Hematopoietic multipotent progenitor cell treated with erythropoietin and hydrocortisone succinate and interleukin-3 and kit ligand, for 4 days (in vitro differentiated cells): ENCODE measurements around the gene CDKN1C.

Experiments used
- DNase-seq: peaks from one replicate; pipeline ENCODE4 v3.0.0-alpha.2; 2015

CDKN1C gene

DNA sequence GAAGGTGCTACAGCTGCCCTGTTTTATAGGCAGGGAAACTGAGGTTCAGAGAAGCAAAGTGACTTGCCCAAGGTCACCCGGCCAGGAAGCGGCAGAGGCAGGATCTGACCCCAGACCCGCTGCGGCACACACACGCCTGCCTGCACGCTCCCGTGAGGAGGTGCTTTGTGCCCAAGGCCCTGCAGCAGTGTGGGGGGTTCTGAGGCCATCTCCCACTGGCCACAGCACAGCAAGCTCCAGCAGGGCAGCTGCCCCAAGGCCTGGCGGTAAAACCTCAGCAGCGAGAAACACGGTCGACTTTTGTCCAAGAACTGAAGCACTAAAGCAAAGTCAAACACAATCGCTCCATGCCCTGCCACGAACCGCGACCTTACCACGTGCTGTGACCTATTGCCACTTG lies 42.7 kb downstream of the CDKN1C start:
- DNase-seq: no peak

DNA sequence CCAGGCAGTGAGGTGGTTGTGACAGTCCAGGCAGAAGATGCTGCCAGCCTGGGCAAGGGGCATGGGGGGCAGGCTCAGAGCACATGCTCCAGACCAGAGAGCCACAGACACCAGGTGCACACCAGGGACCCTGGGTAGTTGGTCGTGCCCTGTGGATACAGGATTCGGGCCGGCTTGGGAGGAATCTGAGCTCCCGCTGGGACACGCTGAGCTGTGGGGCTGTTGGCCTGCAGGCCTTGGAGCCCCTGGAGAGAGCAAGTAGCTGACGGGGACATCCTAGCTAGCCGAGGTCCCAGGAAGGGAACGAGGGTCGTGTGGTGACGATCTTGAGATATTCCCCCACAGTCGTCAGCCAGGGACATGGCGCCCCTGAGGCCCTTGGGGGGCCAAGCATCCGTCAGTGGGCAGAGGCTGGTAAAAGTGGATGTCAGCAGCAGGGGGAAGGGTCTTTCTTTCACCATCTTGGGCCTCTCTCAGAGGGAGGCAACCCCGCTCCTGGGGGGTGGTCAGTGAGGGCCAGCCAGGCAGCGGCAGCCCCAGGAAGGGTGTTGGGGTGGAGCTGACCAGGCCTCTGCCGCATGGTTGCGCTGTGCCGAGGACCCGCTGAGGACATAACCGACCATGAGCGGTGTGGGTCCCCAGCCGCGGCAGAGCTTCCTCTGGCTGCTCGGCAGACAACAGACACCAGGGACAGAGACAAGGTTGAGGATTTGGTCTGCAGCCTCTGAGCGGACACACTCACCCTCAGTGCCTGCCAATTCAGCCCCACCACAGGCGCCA lies 44.0 kb downstream of the CDKN1C start:
- no peak for DNase-seq

DNA sequence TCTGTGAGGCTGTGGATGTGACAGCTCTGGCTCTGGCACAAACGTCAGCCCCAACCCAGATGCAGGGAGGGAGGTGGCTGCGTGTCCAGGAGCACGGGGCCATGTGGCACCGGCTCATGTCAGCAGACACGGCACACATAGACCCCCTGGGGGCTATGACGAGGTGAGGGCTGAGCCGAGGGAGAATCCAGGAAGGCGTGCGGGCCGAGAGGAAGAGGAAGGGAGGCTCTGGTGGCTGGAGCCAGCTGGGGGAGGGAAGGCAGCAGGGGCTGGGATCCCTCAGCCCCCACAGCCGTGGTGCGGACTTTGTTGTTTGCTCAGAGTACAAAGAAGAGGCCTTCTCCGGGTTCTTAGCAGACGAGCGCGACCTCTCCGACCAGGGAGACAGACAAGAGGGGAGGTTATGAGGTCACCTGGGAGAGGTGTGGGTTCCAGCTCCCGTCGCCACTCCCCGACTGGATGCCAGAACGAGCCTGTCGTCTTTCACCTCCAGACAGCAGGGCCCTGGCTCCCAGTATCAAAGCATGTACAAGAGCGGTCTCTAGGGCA lies 46.1 kb downstream of the CDKN1C start:
- no peak for DNase-seq

DNA sequence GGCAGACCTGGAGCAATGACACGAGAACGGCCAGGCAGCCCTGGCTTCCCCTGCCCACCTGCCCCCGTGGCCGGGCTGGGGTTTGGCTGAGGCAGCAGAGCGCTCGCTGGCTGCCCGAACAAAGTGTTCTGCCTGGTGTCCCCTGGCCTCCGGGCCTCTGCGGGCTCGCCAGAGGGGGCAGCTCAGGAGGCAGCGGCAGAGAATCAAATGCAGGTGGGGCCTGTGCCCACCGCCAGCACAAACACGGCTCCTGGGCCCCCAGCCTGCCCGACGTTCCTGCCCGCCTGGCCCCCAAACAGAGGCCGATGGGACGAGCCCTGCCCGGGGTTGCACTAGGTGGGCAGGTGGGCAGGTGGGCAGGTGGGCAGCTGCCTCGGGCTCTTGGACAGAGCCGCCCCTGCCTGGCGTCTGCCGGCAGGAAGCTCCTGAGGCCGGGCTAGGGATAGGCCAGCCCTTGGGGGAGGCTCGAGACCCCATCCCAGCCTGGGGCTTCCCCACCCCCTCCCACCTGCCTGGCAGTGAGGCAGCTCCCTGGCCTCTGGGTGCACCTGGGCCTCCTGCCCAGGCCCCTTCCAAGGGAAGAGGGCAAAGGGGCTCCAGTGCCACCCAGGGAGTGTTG lies 46.8 kb downstream of the CDKN1C start:
- DNase-seq: no peak

- no peak for DNase-seq
Measured at GRCh38 chr11:2838091-2838490, 47.5 kb downstream of the CDKN1C start.

- DNase-seq: no peak
Measured at GRCh38 chr11:2837651-2838050, 47.9 kb downstream of the CDKN1C start.

DNA sequence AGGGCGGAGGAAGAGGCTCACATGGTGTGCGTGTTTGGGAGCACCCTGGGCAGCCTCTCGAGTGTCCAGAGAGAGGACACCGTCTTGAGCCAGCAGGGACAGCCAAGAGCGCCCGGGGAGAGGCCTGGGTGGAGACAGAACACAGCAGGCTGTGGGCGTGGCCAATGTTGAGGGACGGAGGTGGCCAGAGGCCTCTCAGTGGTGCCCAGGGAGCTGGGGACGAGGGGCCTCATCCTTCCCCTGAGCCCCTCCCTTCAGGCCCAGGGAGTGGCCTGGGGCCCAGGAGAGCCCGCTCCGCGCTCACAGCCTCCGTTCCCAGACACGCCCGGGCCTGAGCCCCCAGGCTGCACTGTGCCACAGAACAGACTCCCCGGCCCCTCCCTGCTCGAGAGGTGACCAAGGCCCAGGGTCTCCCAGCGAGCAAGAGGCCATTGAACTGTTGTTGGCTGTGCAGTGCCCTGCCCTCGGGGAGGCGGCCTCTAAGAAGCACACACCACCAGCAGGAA lies 48.4 kb downstream of the CDKN1C start:
- DNase-seq: peak; percentile 66

DNA sequence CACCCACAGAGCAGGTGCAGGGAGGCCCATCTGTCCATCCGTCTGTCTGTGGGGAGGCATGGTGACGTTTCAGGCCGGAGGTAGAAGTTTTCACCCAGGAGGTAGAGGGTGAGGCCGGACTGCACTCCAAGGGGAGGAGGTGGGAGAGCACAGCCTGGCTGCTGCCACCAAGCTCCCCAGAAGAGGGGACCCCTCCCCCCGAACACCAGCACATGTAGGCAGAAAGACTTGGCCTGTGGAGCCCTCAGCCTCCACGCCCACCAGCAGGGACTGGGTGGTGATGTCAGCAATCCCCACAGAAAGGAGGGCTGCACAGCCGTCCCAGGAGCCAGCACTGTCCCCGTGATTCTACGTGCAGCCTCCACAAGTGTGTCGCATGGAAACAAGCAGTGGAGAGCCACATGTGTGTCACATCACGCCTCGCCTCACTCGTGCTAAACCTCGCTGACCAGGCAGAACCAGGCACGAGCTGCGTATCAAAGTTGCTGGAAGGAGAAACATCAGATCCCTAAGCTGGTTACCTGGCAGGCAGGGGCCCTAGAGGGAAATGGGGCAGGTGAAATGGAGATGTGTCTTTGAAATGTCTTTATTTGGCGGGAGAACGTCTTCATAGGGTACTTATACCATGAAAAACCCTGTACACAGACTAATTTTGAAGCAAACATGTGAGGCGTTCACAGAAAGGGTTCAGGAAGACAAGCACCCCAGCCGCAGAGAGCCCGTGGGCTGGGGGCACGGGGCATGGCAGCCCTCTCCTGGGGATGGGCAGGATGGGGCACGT lies 49.1 kb downstream of the CDKN1C start:
- DNase-seq: no peak

DNA sequence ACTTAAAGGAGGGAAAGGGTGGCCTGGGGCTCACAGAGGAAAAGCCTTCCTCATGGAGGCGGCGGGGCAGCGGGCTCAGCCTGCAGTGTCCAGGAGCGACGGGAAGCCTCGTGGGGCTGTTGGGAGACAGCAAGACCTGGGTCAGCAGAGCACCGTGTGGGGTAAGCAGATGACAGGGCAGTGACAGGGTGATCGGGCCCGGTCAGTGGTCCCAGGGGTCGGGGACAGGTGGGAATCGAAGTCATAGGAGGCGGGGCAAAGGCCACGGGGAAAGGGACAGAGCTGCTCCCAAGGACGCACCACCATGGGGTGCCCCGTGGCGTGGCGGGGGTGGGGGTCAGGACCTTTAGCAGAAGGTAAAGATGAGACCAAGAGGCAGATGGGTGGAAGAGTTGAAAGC lies 49.8 kb downstream of the CDKN1C start:
- DNase-seq: no peak

GRCh38 chr11:2835296-2835695 lies 50.3 kb downstream of the CDKN1C start:
- no peak for DNase-seq

DNA sequence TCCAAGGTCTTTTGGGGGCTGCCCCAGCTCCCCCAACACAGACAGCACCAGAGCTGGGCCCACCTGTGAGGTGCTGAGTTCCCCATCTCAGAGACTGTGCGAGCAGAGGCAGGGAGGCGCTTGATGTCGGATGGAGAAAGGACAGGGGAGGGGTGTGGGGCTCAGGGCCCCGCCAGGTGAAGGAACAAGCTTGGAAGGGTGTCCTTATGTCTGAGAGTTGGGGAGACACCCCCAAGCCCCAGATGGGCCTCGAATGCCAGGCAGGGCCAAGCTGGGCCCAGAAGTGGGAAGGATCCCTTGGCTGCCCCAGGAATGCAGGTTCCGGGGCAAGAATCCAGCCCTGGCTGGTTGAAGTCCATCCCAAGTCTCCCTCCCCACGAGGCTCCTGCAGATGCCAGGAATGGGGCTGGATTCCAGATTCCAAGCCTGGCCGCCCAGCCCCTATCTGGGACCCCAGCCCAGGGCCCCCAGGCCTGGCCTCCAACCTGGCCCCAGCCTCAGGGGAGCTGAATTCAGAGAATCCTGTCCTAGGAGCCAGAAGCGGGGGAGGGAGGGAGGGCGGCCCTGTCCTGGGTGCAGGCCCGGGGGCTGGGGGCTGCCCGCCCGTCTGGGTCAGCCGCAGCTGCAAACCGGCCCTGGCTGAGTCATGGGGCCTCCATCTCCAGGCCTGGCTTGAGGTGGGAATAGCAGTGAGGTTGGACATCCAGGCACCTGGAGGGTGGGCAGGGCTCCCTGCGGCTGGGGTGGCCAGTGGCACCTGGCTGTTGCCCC lies 50.9 kb downstream of the CDKN1C start:
- no peak for DNase-seq

DNA sequence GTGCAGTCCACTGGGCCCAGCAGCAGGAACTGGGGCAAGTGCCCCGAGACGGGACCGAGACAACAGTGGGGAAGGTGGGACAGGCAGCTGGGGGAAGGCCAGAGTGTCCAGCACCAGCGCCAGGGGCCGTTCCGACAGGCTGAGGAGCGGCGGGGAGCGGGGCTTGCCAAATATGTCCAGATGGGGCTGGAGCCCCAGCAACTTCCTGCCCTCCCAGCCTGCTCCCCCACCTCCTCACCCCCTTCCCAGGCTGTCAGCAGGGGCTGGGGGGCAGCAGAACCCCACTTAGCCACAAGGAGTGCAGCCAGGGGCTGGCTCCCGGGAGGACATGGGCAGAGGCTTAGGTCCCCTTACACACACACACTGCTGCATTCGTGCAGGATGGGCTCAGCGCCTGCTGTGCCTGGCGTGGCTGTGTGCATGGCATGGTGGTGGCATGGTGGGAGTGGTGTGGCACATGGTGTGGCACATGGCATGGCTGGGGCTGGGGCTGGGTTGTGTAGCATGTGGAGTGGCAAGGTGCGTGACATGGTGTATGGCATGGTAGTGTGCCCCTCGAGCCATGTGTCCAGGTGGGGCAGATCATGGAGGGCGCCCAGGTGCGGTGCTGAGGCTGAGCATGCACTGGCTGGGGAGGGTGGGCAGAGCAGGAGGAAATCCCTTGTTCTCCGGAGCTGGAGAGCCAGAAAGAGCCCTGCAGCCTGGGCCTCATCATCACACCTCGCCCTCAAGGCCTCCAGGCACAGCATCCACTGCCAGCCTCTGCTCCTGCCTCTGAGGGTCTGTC lies 51.7 kb downstream of the CDKN1C start:
- DNase-seq: no peak
